Measurements from ENCODE around the gene LMO7.

GRCh38 chr13:75704194-75704926 is 68.2 kb downstream of the LMO7 start:
- TF ChIP-seq CTCF (IDR thresholded peaks at IDR 0.05) (no peak), HMGXB4 (CRISPR knock-in tag; IDR thresholded peaks at IDR 0.05) (no peak)

Measured in WTC11 (cell line).